Measurements from ENCODE around the gene CCN5.
A peak's percentile ranks its signal among the peaks of the same experiment; 100 is the strongest.

Gene CCN5

DNA sequence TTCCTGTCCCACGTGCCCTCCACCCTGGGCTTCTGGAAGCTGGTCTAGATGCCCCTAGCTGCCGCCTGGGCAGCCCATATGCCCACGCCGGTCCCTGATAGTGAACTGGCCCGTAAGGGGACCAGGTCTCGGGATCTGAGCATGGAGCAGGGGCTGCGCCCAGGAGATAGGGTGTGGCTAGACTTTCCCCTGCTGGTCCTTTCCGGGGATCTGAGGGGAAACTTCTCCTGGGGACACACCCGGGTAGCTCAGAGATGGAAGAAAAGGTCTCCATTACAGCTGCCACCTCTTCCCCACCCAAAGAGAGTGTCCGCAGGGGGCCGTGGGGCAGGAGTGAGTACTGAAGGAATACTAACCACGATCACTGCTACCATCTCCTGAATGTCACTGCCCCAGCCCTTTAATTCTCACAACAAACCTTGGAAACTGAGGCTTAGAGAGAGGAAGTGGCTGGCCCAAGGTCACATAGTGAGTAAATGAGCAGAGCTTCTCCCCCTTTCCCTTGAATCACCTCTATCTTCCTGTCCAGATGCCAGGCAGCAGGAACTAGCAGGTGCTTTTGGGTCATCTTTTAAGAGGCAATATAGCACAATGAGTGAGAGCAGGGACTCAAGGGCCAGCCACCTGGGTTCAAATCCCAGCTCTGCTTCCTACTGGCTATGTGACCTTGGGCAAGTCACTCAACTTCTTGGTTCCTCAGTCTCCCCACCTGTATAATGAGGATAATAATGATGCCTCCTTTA is 11.8 kb upstream of the CCN5 start:
- no peak for DNase-seq
- Mint-ChIP-seq H3K4me1 (no peaks in the 10 kb centered on the region), H3K9me3 (no peaks in the 10 kb centered on the region), H3K4me3 (no peak overlapping the region), H3K27me3 (no peaks in the 10 kb centered on the region), H3K27ac (no peak overlapping the region)
- no peak for ATAC-seq

DNA sequence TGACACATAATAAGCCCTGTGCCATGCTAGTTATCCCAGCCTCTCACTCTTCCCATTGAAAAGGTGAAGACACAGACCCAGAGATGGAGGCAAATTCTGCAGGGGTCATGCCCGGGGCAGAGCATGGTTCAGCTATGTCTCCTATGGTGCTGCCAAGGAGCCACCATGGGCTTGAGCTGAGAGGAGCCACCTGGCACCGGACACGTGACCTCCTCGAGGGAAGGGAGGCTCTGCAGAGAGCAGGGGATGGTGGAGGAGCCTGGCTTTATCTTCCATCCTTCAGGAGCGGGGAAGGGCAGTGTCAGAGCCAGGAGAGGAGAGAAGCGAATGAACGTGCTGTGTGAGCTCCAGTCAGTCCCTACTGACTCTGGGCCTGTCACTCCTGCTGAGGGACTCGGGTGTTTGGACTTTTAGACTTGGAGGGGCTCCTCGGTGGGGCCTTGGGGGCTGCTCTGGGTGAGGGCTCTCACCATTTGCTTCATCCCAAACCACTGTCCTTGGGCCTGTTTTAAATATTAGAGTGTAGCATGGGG is 11.1 kb upstream of the CCN5 start:
- ATAC-seq (no peak), DNase-seq (no peak)
- H3K27ac Mint-ChIP-seq, result no peak overlapping the region
- H3K4me3 Mint-ChIP-seq, result no peak overlapping the region
- H3K4me1 Mint-ChIP-seq, result no peaks in the 10 kb centered on the region
- H3K27me3 Mint-ChIP-seq, result no peaks in the 10 kb centered on the region
- no peaks in the 10 kb centered on the region for H3K9me3 Mint-ChIP-seq

DNA sequence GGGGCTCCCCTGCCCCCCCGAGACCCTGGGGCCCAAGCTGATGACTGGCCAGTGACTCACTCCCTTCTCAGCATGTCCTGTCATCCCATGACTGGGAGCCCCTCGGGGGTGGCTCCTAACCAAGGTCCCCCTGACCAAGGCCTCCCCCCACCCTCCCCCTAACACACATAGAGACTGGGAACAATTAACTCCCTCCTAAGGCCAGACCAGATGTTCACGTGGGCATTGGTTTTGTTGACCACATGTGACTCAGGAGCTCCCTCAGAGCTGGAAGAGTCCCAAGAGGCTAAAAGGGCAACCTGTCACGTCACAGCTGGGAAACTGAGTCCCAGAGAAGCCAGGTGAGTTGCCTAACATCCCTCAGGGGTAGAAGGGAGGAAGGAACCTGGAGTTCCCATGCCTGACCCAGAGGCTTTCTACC is 10.6 kb upstream of the CCN5 start:
- H3K4me3 Mint-ChIP-seq, result no peak overlapping the region
- no peak for DNase-seq
- H3K9me3 Mint-ChIP-seq, result no peaks in the 10 kb centered on the region
- H3K27me3 Mint-ChIP-seq, result no peaks in the 10 kb centered on the region
- no peak for ATAC-seq
- H3K27ac Mint-ChIP-seq, result no peak overlapping the region
- H3K4me1 Mint-ChIP-seq, result no peaks in the 10 kb centered on the region

DNA sequence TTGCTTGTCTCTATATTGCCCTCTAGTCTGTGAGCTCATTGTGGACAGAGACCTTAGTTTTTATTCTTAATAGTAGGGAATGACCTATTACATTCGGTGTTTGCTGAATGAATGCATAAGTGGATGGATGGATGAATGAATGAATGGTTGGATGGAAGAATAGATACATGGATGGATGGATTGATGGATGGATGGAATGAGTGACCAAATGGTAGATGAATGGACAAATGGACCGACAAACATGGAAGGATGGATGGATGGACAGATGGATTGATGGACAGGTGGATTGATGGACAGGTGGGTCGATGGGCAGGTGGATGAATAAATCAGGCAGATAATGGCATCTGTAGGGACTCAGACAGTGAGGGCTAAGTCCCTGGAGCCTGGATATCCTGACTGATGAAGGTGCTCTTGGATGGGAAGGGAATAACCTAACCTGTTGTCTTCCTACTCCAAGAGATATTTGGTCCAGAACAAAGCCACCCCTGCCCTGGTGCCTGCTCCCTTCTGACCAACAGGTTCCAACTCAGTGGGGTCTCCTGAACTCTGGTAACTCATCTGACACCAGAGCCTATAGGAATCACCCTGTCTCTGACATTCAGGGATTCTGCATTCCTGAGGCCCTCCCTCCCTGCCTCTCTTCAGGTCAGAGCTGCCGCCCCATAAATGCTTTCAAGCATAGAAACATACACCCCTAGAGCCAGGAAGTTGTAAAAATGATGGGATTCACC is 9.6 kb upstream of the CCN5 start:
- H3K9me3 Mint-ChIP-seq, result no peaks in the 10 kb centered on the region
- H3K27ac Mint-ChIP-seq, result no peak overlapping the region
- no peaks in the 10 kb centered on the region for H3K4me1 Mint-ChIP-seq
- no peak for ATAC-seq
- no peak overlapping the region for H3K4me3 Mint-ChIP-seq
- no peak for DNase-seq
- H3K27me3 Mint-ChIP-seq, result no peaks in the 10 kb centered on the region

DNA sequence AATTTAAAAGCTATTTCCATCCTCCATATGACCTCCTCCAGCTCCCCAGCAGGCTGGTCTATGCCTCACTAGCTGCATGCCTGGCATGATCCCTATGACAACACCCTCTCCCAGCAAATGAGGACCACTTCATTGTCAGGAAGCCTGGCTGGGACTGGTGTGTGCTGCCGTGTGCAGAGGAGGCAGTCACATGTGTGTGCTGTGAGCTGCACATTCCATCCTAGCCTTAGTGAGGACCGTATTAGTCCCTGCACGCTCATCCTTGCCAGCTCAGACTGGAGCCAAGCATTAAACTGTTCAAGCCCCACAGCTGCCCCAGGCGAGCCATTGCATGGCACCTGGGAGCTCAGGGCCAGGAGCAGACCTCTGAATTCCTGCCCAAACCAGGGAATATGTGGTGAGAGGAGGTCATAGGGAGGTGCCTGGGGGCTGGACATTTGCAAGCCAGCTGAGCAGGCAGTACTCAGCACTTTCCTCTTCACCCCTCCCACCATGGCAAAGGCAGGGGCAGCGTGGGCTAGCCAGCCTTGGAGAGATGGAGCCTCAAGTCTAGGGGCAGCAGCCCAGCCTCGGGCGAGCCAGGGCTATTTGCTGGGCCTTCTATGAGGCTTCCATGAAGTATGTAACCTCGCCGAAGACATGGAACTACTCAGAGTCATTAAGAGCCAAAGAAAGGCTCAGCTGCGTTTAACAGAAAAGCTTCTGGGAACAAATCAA is 8.7 kb upstream of the CCN5 start:
- Mint-ChIP-seq H3K27me3 (no peaks in the 10 kb centered on the region), H3K4me1 (no peaks in the 10 kb centered on the region), H3K4me3 (no peak overlapping the region), H3K27ac (peak overlapping the region in 1 of 2 donors; percentile 47), H3K9me3 (no peaks in the 10 kb centered on the region)
- DNase-seq, result no peak
- no peak for ATAC-seq

DNA sequence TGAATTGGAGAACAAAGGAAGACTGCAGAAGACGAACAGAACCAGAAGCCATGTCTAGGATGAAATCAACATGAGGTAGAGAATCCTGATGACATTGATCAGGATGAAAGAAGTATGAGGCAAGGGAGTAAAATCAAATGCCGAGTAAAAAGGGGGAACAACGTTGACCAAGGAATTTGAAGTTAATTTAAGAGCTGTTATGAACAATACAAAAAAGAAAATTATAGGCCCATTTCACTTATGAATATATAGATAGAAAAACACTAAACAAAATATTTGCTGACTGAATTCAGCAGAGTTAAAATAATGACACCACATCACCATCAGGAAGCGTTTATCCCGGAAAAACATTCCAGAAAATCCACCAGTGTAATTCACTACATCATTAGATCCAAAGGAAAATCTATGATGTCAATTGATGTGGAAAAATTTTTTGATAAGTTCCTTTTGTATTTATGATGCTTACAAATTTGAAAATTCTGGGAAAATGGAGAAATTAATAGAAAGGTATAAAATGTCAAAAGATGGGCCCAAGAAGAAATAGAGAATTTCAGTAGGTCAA is 8.1 kb upstream of the CCN5 start:
- ATAC-seq (no peak), DNase-seq (no peak)
- H3K9me3 Mint-ChIP-seq, result no peaks in the 10 kb centered on the region

DNA sequence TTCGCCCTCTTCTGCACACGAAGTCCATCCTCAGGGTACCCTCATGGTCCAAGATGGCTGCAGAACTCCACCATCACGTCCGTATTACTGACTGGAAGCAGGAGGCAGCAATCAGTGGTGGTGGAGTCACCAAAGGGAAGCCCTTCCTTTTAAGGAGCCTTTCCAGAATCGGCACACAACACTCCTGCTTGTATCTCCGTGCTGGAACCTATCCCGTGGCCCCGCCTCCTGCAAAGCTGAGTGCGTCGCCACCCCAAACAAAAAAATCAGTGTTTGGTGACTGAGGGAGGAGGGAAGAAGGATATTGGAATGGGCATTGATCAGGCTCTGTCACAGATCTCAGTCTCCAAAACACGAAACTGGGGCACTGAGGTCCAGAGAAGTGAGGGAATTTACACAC is 5.8 kb upstream of the CCN5 start:
- DNase-seq (no peak), ATAC-seq (no peak)
- no peak overlapping the region for H3K27ac Mint-ChIP-seq

More for the DNA sequence above, 8.1 kb upstream of the CCN5 start:
- H3K27me3 Mint-ChIP-seq, result no peaks in the 10 kb centered on the region
- no peaks in the 10 kb centered on the region for H3K4me1 Mint-ChIP-seq
- H3K4me3 Mint-ChIP-seq, result no peak overlapping the region
- no peak overlapping the region for H3K27ac Mint-ChIP-seq

DNA sequence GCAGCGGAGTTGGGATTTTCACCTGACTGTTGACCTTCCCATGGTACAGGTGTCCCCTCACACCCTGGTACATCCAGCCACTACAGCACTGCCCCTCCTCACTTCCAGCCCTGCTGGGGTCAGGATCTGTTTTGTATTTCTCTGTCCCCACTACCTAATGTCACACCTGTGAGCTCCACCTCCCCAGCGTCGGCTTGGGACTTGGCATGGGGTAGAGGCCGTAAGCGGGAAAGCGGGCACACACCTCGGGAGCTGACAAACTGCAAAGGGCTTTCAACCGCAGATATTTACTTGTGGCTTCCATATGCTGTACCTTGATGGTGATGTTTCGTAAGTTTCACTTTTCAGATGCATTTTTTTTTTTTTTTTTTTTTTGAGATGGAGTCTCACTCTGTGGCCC is 5.4 kb upstream of the CCN5 start:
- Mint-ChIP-seq H3K4me3 (no peak overlapping the region), H3K4me1 (peaks cover 4% of the 10 kb centered on the region), H3K27me3 (no peaks in the 10 kb centered on the region), H3K9me3 (no peaks in the 10 kb centered on the region), H3K27ac (no peak overlapping the region)
- DNase-seq (no peak), ATAC-seq (no peak)

More for the DNA sequence above, 5.8 kb upstream of the CCN5 start:
- no peaks in the 10 kb centered on the region for H3K9me3 Mint-ChIP-seq
- peaks cover 1% of the 10 kb centered on the region for H3K4me1 Mint-ChIP-seq
- no peak overlapping the region for H3K4me3 Mint-ChIP-seq
- no peaks in the 10 kb centered on the region for H3K27me3 Mint-ChIP-seq

DNA sequence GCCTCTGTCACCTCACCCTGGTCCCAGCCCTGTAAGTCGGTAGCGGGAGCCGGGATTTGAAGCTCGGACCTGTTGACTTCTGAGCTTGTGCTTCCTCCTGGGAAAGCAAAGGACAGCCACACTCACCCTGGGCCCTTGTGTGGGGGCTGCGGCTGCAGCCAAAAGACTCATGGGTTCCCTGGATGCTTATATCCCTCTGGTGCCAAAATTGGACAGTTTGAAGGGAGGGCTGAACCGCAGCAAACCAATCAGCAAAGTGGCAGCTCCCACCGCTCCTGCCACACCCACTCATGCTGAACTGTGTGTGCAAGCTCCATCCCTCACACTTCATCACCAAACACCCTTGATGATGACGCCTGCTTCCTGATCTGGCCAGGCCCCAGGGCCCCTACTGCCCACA is 3.9 kb upstream of the CCN5 start:
- no peaks in the 10 kb centered on the region for H3K27me3 Mint-ChIP-seq

DNA sequence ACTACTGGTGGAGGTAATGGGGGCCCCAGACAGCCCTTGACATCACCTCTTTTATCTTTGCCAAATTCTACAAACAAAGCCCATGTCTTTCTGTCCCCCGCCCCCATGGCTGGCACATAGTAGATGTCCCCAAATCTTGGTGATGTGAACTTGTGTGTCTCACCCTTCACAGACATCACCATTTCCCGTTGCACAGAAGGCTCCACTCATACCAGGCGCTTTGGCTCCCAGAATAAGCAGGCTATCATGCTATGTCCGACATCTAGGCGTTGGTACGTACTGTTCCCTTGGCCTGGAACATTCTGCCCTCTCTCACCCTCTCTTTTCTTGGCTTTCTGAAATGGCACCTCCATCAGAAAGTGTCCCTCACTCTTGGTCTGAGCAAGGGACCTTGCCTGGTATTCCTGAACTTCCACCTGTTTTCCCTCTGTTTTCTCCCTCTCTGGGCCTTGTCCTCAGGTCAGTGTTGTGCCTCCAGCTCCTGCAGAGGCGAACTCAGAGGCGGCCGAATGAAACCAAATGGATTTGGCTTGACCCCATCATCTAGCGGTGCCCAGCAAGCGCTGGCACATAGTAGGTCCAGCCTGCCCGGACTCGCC is 968 bp upstream of the CCN5 start:
- Mint-ChIP-seq H3K4me1 (peaks cover 4% of the 10 kb centered on the region), H3K27ac (no peak overlapping the region), H3K4me3 (no peak overlapping the region), H3K9me3 (no peaks in the 10 kb centered on the region), H3K27me3 (no peaks in the 10 kb centered on the region)
- DNase-seq (no peak), ATAC-seq (no peak)

More for the DNA sequence above, 3.9 kb upstream of the CCN5 start:
- Mint-ChIP-seq H3K4me1 (peaks cover 4% of the 10 kb centered on the region), H3K27ac (no peak overlapping the region), H3K9me3 (no peaks in the 10 kb centered on the region), H3K4me3 (no peak overlapping the region)
- ATAC-seq (no peak), DNase-seq (no peak)

DNA sequence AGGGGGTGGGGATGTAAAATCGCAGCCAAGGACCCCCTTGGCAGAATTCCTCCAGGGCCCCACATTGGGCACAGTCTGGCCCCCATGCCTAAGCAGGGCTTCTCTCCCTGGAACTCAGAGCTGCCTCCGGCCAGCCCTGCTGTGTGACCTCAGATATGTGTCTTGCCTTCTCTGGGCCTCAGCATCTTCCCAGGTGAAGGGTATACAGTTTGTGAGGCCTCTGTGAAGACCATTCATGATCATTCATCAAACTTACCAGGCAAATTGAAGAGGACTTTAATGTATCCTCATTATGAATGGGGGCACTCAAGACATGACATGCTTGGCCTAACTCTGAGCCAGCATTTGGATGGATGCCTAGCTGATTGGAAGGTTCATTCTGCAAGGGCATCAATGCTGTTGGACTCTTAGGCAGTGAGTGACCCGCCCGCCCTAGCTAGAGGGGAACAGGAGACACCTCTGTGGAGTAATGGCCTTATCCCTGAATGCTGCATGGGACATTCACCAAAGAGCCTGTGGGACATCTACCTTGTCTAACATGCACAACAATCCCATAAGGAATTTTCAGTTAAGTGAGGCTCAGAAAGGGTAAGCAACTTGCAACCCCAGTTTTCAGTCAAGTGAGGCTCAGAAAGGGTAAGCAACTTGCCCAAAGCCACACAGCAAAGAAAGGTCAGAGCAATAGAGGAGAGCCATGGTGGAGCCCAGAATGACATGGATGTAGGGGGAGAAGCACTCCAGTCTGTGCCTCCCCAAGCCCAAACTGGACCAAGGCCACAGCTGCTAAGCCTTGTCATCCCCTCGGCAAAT is 535 bp downstream of the CCN5 start:
- H3K4me3 Mint-ChIP-seq, result no peak overlapping the region
- H3K27ac Mint-ChIP-seq, result no peak overlapping the region
- no peaks in the 10 kb centered on the region for H3K27me3 Mint-ChIP-seq
- peaks cover 4% of the 10 kb centered on the region for H3K4me1 Mint-ChIP-seq
- no peak for ATAC-seq
- H3K9me3 Mint-ChIP-seq, result no peaks in the 10 kb centered on the region
- no peak for DNase-seq

DNA sequence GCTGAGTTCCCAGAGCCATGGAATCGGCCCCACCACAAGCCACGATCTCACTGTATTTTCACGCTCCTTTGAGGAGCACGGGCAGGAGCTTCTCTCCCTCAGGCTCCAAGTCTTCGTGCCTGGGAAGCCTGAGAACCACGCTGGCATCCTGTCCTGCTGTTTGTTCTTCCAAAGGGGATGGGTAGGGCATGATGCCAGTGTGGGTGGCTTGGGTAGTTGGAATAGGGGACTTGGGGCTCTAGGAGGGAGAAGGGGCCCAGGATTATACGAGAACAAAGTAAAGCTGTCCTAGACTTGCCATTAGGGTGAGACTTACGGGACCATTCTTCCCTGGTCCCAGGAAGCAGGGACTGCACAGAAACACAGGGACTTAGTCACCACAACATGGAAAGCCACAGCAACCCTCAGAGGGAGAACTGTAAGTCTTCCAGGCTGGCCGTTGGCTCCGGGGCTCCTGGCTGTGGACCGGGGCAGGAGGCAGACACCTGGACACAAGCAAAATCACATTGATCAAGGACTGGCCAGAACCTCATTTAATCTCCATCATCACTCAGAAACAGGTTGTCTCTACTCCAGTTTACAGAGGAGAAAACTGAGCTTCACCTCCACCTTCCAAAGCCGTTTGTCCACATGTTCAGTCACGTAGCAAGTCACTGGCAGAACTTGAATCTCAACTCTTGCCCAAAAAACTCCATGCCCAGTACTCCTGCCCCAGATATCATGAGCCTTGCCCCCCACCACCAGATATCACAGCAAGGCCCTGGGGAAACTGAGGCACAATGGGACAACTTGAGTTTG is 1.3 kb downstream of the CCN5 start:
- Mint-ChIP-seq H3K4me3 (no peak overlapping the region), H3K27ac (peak overlapping the region in 1 of 2 donors; percentile 45), H3K27me3 (no peaks in the 10 kb centered on the region), H3K4me1 (peaks cover 4% of the 10 kb centered on the region), H3K9me3 (no peaks in the 10 kb centered on the region)
- ATAC-seq (no peak), DNase-seq (no peak)

DNA sequence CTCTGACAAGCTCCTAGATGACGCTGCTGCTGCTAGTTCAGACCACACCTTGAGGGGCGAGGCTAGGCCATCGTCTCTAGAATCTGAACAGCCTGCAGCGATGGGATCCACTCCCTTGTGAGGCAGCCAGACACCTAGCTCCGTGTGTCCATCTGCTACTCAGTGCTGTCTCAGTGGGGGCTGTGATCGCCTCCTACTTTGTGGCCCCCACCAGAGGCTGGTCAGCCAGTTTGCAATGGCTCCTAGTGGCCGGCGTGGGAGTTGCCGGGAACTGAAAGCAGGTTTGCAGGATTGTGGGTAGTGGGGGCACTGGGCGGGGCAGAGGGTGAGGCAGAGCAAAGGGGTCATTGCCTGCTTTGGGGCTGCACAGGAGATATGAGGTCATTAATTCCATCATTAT is 2.8 kb downstream of the CCN5 start:
- no peak for DNase-seq
- Mint-ChIP-seq H3K4me1 (peaks cover 4% of the 10 kb centered on the region), H3K27ac (no peak overlapping the region), H3K9me3 (no peaks in the 10 kb centered on the region), H3K27me3 (no peaks in the 10 kb centered on the region), H3K4me3 (no peak overlapping the region)
- ATAC-seq, result no peak

DNA sequence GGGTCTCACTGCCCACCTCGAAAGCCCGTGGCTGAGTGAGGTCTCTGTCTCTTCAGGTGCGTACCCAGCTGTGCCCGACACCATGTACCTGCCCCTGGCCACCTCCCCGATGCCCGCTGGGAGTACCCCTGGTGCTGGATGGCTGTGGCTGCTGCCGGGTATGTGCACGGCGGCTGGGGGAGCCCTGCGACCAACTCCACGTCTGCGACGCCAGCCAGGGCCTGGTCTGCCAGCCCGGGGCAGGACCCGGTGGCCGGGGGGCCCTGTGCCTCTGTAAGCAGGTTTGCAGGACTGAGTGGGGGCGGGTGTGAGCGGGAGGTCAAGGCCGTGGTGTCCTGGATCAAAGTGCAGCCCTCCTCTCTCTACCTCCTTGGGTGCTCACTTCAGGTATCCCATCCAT is 4.7 kb downstream of the CCN5 start:
- H3K9me3 Mint-ChIP-seq, result no peaks in the 10 kb centered on the region
- H3K4me3 Mint-ChIP-seq, result no peak overlapping the region
- no peak for ATAC-seq
- no peaks in the 10 kb centered on the region for H3K27me3 Mint-ChIP-seq
- H3K4me1 Mint-ChIP-seq, result peaks cover 5% of the 10 kb centered on the region
- no peak for DNase-seq
- H3K27ac Mint-ChIP-seq, result no peak overlapping the region
